GM20431 (cell line): ENCODE data around the gene EVL.
"Not testable (repeated sequence)": the region's sequence is repeated elsewhere in the genome, so short reads cannot be mapped to it uniquely, and the experiment has no call there.

ENCODE experiments used
- in situ Hi-C: fragments of 300-500 bp; cut with MseI, MboI; formaldehyde crosslinking; loops from one replicate; pipeline ENCODE4 v1.15.0; 2020; ENCODE audit warnings: low sequenced_read_pairs; ENCODE audit not compliant: unreplicated experiment

Gene EVL

GRCh38 chr14:100155756-100156616 is 90.8 kb downstream of the EVL start:
- in situ Hi-C loops: no loop called here

- in situ Hi-C loops: no loop called here
Observed at GRCh38 chr14:100156776-100157175, 91.6 kb downstream of the EVL start.

- in situ Hi-C loops: not testable (repeated sequence)
Observed at GRCh38 chr14:100157548-100158232, 92.5 kb downstream of the EVL start.

GRCh38 chr14:100158566-100159093 is 93.4 kb downstream of the EVL start:
- in situ Hi-C loops: no loop called here

- in situ Hi-C loops: no loop called here
Observed at GRCh38 chr14:100159094-100159864, 94.1 kb downstream of the EVL start, which contains the start of gene DEGS2. Gene DEGS2, minus strand, starts transcription at chr14:100159645. Its CDS starts 58 bp downstream, at chr14:100159587.

- in situ Hi-C loops: no loop called here
Observed at GRCh38 chr14:100159865-100160533, 94.8 kb downstream of the EVL start.

GRCh38 chr14:100160534-100160916 is 95.3 kb downstream of the EVL start:
- in situ Hi-C loops: no loop called here

- in situ Hi-C loops: no loop called here
Observed at GRCh38 chr14:100165376-100165775, 100.2 kb downstream of the EVL start.

- in situ Hi-C loops: no loop called here
Observed at GRCh38 chr14:100165831-100166440, 100.7 kb downstream of the EVL start.

GRCh38 chr14:100168506-100168905 is 103.3 kb downstream of the EVL start:
- in situ Hi-C loops: no loop called here

GRCh38 chr14:100170880-100171279 is 105.7 kb downstream of the EVL start:
- in situ Hi-C loops: no loop called here

GRCh38 chr14:100172811-100173210 is 107.6 kb downstream of the EVL start:
- in situ Hi-C loops: no loop called here

- in situ Hi-C loops: no loop called here
Observed at GRCh38 chr14:100173353-100173752, 108.1 kb downstream of the EVL start.

- in situ Hi-C loops: no loop called here
Observed at GRCh38 chr14:100176811-100177327, 111.6 kb downstream of the EVL start.

- in situ Hi-C loops: no loop called here
Observed at GRCh38 chr14:100178691-100179090, 113.5 kb downstream of the EVL start.

- in situ Hi-C loops: loop anchor here (10.0 kb wide), 1 partner anchor 196 kb away; no protein-coding TSS in a partner anchor
Observed at GRCh38 chr14:100180671-100181070, 115.4 kb downstream of the EVL start.

- in situ Hi-C loops: loop anchor here (10.0 kb wide), 1 partner anchor 197 kb away; no protein-coding TSS in a partner anchor
Observed at GRCh38 chr14:100181876-100182551, 116.8 kb downstream of the EVL start.

GRCh38 chr14:100187247-100187833 is 122.1 kb downstream of the EVL start:
- in situ Hi-C loops: loop anchor here (10.0 kb wide), 1 partner anchor 203 kb away; no protein-coding TSS in a partner anchor
